Body of pancreas (tissue), 4 donors: ENCODE results near the gene NDUFAF7. TPM values are rescaled to one million over a fixed set of nuclear protein-coding genes. Genes with fewer than 3 reads are reported as not detected.
"Not testable (repeated sequence)": the region's sequence is repeated elsewhere in the genome, so short reads cannot be mapped to it uniquely, and the experiment has no call there.

Experiments
- ATAC-seq: fragments of 150-250 bp; one replicate; pipeline ENCODE4 v1.9.1; 2016
- DNase-seq, 4 donors: peaks; one replicate each; pipeline ENCODE4 v3.0.0-alpha.2; 2019
- H3K27ac ChIP-seq, 4 donors: fragments of 200-600 bp; sonication (generic); 1 replicate in 3 of 4; 2 replicates in 1 of 4; pipeline versions ENCODE4 v1.5.1 to v1.6.1; 2016 to 2019; ENCODE audit warnings: mild to moderate bottlenecking in 1 of 4, mixed read lengths in 1 of 4, moderate library complexity in 1 of 4
- H3K27me3 ChIP-seq, 2 donors: fragments of 200-600 bp; sonication (generic); one replicate each; pipeline ENCODE4 v1.6.0; 2016; ENCODE audit warnings: mild to moderate bottlenecking in 1 of 2
- H3K36me3 ChIP-seq, 2 donors: fragments of 200-600 bp; sonication (generic); replicated peaks in 1 of 2; 2 replicates each; pipeline ENCODE4 v1.5.1; 2016; ENCODE audit warnings: low read depth in 2 of 2; ENCODE audit not compliant: insufficient read depth in 1 of 2
- H3K4me1 ChIP-seq: fragments of 200-600 bp; sonication (generic); one replicate; pipeline ENCODE4 v1.6.0; 2016
- H3K4me3 ChIP-seq, 2 donors: fragments of 200-600 bp; sonication (generic); 1 replicate in 1 of 2; 2 replicates in 1 of 2; pipeline ENCODE4 v1.5.1; 2016 to 2019
- H3K9me3 ChIP-seq, 3 donors: fragments of 200-600 bp; sonication (generic); 1 replicate in 2 of 3; 2 replicates in 1 of 3; pipeline ENCODE4 v1.5.1; 2016
- POLR2A ChIP-seq, 3 donors: fragments of 450-650 bp; IDR thresholded peaks; one replicate each; pipeline ENCODE4 v1.6.1; 2016; ENCODE audit warnings: antibody characterized with exemption in 3 of 3, mild to moderate bottlenecking in 2 of 3
- WGBS, 2 donors: methylation state at CpG; one replicate each; pipeline ENCODE4 v1.1.5; 2017; 5-methylcytosine and 5-hydroxymethylcytosine counted together
- intact Hi-C: fragments of 100-400 bp; cut with DNase I; formaldehyde crosslinking; loops from one replicate; pipeline ENCODE4 v1.15.1; 2023
- total RNA-seq, 2 donors: library from RNA; depleted of rRNA; stranded (reverse); fragments of >200 nt; gene quantifications; one replicate each; pipeline ENCODE4 v1.1.0, GENCODE V29; 2016
- TF ChIP-seq, protein P1 (sequence below), 7 experiments: fragments of 450-650 bp in 4 of 7; fragments of 200-600 bp in 3 of 7; sonication (generic) in 3 of 7; IDR thresholded peaks; one replicate each; pipeline ENCODE4 v1.5.1; 2016 to 2019; ENCODE audit warnings: antibody characterized with exemption in 7 of 7

NDUFAF7 gene
- total RNA-seq, 2 donors from 2014 or later, result 12.2 to 18.5 TPM

DNA sequence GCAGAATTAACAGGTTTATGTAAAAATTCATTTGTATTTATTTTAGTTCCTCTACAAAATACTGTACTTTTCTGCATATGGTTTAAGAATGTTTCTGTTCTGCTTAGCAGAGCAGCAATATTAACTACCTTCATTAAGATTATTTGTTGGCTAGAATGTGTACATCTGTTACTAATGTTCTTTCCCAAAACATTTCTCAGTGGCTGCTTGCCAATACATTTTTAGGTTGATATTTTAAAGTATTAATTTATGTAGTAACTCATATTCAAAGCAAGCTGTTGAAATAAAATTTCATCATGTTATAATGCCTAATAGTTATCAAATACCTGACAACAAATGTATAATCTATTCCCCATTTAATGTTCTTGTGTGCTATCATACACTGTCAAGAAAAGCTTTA is 52.9 kb downstream of the NDUFAF7 start:
- Histone ChIP-seq H3K9me3 (no peaks in the 10 kb centered on the region), H3K27me3 (no peaks in the 10 kb centered on the region), H3K4me1 (no peaks in the 10 kb centered on the region), H3K36me3 (peaks cover 0 to 12% of the 10 kb centered on the region in 2 donors), H3K27ac (no peak overlapping the region), H3K4me3 (no peak overlapping the region)
- no peak for TF ChIP-seq POLR2A (IDR thresholded peaks at IDR 0.05)
- TF ChIP-seq, protein P1, sequence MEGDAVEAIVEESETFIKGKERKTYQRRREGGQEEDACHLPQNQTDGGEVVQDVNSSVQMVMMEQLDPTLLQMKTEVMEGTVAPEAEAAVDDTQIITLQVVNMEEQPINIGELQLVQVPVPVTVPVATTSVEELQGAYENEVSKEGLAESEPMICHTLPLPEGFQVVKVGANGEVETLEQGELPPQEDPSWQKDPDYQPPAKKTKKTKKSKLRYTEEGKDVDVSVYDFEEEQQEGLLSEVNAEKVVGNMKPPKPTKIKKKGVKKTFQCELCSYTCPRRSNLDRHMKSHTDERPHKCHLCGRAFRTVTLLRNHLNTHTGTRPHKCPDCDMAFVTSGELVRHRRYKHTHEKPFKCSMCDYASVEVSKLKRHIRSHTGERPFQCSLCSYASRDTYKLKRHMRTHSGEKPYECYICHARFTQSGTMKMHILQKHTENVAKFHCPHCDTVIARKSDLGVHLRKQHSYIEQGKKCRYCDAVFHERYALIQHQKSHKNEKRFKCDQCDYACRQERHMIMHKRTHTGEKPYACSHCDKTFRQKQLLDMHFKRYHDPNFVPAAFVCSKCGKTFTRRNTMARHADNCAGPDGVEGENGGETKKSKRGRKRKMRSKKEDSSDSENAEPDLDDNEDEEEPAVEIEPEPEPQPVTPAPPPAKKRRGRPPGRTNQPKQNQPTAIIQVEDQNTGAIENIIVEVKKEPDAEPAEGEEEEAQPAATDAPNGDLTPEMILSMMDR (IDR thresholded peaks at IDR 0.05), result no peak
- intact Hi-C loops, result no loop called here
- ATAC-seq (no peak), DNase-seq (no peak)

DNA sequence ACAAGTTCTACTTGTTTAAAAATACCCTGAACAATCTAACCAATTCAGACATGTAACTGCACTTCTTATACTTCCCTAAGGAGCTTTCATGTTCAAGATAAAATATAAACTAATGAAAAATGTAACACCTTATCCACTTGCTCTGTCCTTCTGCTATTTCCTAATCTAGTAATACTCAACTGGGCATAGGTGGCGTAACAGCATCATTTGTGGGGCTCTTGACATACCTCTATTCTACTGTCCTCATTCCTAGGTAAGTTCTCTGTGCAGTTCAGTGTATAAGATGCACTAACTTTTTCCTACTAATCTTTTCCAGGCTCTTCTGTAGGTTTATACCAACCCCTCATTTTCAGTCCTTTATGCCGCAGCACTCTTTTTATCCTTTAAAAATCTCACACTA is 56.5 kb downstream of the NDUFAF7 start:
- intact Hi-C loops, result no loop called here
- H3K4me3 ChIP-seq, result no peak overlapping the region
- H3K36me3 ChIP-seq, result peaks cover 0 to 9% of the 10 kb centered on the region in 2 donors
- H3K4me1 ChIP-seq, result no peaks in the 10 kb centered on the region
- ATAC-seq (no peak), DNase-seq (no peak)
- H3K27me3 ChIP-seq, result no peaks in the 10 kb centered on the region
- no peaks in the 10 kb centered on the region for H3K9me3 ChIP-seq
- 92 to 95% methylated on average over 2 of the region's 2 CpGs for WGBS, 2 donors
- TF ChIP-seq, protein P1 (IDR thresholded peaks at IDR 0.05), result no peak
- no peak for TF ChIP-seq POLR2A (IDR thresholded peaks at IDR 0.05)
- H3K27ac ChIP-seq, result no peak overlapping the region

DNA sequence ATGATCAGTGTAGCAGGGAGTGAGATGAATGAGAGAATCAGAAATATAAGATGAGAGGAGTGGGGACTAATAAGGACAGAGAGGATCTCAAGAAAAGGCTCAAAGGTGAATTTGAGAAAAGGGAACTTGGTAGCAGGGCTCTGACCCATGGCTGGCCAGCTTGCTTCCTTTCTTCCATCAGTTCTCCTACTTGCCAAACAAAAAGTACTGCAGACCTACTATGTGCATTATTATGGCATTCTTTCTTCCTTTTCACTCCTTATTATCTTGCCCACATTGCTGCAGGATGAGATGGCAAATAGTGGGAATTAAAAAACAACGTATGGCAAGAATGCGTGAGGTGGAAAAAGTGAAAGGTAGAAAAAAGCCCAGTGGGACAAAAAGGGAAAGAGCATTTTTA is 60.2 kb downstream of the NDUFAF7 start:
- WGBS, 2 donors, result 89 to 97% methylated on average over 2 of the region's 2 CpGs
- Histone ChIP-seq H3K4me1 (no peaks in the 10 kb centered on the region), H3K36me3 (peaks cover 0 to 4% of the 10 kb centered on the region in 2 donors), H3K9me3 (no peaks in the 10 kb centered on the region), H3K27me3 (no peaks in the 10 kb centered on the region), H3K27ac (no peak overlapping the region), H3K4me3 (no peak overlapping the region)
- ATAC-seq, result no peak
- TF ChIP-seq POLR2A (IDR thresholded peaks at IDR 0.05), result no peak
- TF ChIP-seq, protein P1 (IDR thresholded peaks at IDR 0.05), result no peak
- intact Hi-C loops, result no loop called here
- DNase-seq, result no peak

DNA sequence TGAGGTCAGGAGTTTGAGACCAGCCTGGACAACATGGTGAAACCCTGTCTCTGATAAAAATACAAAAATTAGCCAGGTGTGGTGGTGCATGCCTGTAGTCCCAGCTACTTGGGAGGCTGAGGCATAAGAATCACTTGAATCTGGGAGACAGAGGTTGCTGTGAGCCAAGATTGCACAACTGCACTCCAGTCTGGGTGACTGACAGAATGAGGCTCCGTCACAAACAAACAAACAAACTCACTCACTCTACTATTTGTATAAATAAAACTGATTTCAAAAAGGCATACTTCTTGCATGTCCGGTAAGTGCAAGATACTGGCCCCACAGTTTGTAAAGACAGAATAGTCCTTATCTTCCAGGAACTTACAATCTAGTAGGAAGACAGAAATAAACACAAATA is 63.4 kb downstream of the NDUFAF7 start:
- ATAC-seq, H3K27me3 ChIP-seq, DNase-seq, H3K4me1 ChIP-seq, H3K4me3 ChIP-seq, H3K9me3 ChIP-seq, H3K36me3 ChIP-seq, intact Hi-C loops, H3K27ac ChIP-seq: not testable (repeated sequence)
- WGBS, 2 donors, result 96 to 97% methylated on average over 2 of the region's 2 CpGs

DNA sequence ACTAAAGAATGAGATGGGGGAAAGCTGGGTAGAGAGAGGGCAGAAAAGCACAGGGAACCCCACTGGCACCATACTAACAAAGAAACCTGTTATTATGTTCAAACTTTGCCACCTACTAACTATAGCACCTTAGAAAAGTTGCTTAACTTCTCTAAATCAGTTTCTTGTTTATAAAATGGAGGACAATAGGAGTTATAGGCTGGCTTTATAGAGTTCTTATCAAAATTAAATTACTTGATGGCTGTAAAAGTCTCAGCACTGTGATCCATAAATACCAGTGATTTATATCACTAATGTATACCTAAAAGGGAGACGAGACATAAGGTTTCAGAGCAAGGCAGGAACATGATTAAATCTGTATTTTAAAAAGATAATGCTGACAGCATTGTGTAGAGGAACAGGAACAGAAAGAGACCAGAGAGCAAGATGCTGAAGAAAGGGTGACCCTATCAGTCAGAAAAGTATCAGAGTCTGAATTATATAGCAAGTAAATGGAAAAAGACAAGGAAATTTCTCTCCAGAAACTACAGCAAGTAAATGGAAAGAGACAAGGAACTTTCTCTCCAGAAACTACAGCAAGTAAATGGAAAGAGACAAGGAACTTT is 64.1 kb downstream of the NDUFAF7 start:
- Histone ChIP-seq H3K4me3 (no peak overlapping the region), H3K9me3 (no peaks in the 10 kb centered on the region), H3K36me3 (no peaks in the 10 kb centered on the region), H3K4me1 (no peaks in the 10 kb centered on the region), H3K27ac (no peak overlapping the region), H3K27me3 (no peaks in the 10 kb centered on the region)
- WGBS, 2 donors, result 77 to 91% methylated on average over 1 of the region's 1 CpG
- intact Hi-C loops, result no loop called here
- no peak for ATAC-seq
- no peak for DNase-seq
- TF ChIP-seq POLR2A (IDR thresholded peaks at IDR 0.05), result no peak
- TF ChIP-seq, protein P1 (IDR thresholded peaks at IDR 0.05), result no peak
